Activated CD4-positive, alpha-beta T cell treated with anti-CD3 and anti-CD28 coated beads, Interleukin-2, Interleukin-4, amounts not matched to agents 100 ng/mL and 50 ng/mL, durations not matched to agents 16 hours and 8 hours (primary cell): ENCODE results near the gene SRP14.
"Not testable (repeated sequence)": the region's sequence is repeated elsewhere in the genome, so short reads cannot be mapped to it uniquely, and the experiment has no call there.

Experiments used
- DNase-seq: peaks from one replicate; pipeline ENCODE4 v3.0.0-alpha.2; 2020; ENCODE audit warnings: low spot score

The SRP14 gene, protein sequence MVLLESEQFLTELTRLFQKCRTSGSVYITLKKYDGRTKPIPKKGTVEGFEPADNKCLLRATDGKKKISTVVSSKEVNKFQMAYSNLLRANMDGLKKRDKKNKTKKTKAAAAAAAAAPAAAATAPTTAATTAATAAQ

DNA sequence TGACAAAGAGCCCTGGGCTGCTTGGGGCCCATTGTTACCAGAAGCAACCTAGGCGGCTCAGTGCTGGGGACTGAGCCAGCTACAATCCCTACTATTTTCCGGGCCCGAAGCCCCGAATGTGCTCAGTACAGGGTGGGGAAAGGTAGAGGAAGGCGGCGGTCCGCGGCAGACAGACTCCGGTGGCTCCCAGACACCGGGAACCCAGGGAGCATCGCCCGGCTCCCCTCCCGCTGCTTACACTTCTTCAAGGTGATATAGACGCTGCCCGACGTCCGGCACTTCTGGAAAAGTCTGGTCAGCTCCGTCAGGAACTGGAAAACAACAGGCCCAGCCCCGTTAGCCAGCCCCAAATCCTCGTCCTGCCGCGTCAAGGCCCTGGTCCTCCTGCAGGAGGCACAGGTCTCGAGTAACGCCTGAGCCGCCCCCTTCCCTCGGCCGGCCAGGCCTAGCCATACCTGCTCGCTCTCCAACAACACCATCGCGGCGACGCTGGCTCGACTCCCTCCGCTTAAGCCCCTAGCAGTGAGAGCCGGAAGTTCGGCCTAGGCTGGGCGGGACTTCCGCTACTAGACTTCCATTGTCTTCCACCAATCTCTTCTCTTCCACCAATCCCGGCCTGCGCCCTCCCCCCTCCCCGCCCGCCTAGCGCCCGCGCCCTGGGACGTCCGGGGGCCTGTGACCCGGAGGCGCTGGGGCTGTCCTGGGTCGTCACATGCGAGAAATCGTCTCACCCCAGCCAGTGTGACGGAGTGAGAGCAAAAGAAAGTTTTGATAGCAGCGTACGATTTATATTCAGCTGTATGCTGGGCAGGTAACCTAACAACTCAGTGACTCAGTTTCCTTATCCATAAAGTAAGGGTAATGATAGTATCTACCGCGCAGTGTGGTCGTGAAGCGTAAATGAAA is at the start of gene SRP14:
Gene SRP14, minus strand, starts transcription at position 544 of the 906 bp plus-strand sequence. Its CDS starts 65 bp downstream, at position 479.
- DNase-seq, result peak; percentile 96

GRCh38 chr15:40087991-40088928 is 49.3 kb upstream of the SRP14 start:
- no peak for DNase-seq

GRCh38 chr15:40087068-40087810 is 48.3 kb upstream of the SRP14 start:
- DNase-seq, result no peak

DNA sequence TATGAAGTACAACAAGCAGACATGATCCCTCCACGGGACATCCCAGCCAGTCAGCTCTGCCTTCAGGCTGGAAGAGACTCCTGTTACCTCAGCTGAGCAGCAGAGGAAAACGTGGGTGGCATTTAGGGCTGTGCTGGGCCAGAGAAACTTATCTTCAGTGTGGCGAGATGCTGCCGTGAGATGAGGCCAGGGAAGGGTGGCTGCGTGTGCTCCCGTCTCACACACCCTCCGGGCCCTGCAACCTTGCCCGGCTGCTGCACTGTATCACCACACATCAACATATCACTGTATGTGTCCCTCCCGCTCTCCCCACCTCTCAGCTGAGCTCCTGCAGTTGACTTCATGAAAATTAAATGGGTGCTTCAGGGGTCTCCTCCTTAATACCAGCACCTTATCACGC is 46.3 kb upstream of the SRP14 start:
- no peak for DNase-seq

GRCh38 chr15:40084650-40085049 is 45.7 kb upstream of the SRP14 start:
- no peak for DNase-seq

DNA sequence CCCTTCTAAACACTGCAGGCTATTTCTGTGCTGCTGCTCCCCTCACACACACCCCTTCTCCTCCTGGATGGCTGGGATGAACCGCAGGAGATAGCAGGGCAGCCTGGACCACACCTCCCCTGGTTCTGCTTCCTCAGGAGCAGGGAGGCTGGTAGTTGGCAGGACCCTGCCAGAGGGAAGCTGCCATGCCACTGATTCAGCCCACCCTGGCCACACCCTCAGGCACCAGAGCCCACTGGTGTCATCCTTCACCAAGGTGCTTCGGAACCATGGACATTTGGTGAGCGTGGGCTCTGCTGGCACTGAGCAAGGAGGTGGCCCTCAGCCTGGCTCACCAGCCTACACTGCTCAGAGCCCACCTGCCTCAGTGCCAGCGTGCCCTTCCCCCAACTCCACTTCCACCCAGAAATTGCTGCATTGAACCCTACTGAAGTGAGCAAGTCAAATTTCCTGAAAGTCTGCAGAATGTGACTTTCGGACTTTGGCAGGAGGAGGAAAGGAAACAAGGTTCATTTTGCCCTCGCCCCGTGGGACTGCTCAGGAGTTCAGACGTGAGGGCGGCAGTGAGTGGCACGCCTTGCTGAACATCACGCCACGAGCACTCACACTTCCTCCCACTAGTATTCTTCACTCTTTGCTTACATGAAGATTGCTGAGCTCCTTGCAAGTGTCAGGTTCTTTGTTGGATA is 43.4 kb upstream of the SRP14 start:
- no peak for DNase-seq

DNA sequence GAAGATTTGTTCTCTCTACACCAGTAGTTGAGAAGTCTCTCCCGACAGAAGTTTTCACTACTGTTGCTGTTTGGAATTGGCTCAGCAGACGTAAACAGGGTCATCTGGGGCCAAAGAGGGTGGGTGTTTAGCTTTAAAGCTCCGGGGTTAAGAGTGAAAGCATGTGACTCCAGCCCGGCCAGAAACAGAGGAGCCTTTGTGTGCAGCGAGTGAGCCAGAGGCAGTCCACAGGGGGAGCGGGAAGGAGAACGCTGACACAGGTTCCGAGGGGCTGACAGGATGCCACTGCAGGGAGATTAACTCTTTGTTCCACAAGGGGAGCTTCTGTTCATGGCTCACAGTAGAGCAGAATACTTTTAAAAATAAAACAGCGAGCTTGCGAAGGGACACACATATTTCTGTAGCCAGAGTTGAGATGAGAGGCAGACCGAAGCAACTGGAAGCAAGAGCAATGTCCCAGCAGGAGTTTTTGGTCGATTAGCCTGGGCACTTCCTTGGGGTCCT is 42.8 kb upstream of the SRP14 start:
- no peak for DNase-seq

DNA sequence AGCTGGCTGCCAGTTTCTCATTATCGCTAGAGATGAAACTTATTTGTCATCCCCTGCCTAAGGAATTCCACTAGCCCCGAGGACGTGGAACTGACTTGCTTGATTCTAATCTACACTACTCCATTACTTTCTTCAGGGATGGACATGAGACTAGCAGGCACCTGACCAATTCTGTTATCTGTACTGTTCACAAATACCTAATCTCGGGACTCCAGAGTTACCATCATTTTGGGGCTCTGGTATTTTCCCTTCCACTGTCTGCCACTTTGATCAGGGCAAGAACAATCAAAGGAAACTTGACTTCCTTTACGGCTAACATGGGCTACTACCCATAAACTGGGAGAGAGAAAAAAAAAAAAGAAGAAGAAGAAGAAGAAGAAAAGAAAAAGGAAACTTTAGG is 41.9 kb upstream of the SRP14 start:
- no peak for DNase-seq

- DNase-seq, result no peak
Observed at GRCh38 chr15:40080104-40080503, 41.1 kb upstream of the SRP14 start.

DNA sequence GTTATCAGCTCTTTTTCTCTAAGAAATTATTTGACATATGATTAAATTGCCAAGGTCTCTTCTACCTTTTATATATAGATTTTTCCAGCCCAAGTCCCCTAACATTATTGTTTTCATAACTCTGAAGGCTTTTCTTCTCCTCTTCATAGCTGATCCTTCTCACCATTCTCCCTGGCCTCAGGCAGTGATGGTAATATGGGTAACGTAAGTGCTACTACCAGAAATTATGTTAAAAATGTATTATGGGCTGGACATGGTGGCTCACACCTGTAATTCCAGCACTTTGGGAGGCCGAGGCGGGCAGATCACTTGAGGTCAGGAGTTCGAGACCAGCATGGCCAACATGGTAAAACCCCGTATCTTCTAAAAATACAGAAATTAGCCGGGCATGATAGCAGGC is 40.5 kb upstream of the SRP14 start:
- DNase-seq, result no peak

DNA sequence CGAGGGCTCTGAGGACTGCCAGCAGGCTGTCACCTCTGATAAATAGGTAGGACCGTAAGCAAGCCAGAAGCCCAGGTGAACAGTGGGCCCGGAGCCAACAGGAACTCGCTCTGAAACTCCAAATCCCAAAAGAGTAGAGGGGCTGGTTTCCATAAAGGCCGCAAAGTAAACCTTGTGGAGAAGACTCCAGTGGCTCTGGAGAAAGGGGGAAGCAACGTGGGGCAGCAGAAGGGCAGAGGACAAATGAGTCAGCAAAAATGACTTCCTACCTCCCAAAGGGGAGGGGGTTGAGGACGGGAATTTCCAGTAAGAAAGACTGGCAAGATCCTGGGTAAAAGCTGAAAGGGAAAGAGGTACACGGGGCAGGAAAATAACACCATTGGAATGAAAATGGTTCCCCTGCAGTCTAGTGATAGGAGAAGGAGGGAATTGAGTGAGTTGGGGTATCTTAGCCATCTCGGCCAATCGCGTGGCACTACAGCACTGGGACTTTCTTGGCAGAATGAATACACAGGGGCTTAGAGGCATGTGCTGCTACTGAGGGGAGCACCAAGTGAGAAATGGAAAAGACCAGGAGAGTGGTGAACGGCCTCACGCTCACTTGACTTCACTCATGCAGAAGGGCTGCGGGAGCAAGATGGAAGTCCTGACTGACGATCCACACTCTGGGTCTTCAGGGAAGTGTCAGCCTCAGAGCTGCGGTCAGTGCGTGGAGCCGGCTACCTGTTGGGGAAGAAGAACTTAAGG is 36.5 kb upstream of the SRP14 start:
- DNase-seq, result no peak

DNA sequence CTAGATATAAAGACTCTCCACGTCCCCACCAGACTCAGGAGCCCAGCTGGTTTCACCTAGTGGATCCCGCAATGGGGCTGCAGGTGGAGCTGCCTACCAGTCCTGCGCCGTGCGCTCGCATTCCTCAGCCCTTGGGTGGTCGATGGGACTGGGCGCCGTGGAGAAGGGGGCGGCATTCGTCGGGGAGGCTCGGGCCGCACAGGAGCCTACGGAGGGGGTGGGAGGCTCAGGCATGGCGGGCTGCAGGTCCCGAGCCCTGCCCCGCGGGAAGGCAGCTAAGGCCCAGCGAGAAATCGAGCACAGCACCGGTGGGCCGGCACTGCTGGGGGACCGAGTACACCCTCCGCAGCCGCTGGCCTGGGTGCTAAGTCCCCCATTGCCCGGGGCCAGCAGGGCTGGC is 35.7 kb upstream of the SRP14 start:
- not testable (repeated sequence) for DNase-seq

- peak; percentile 43 for DNase-seq
Observed at GRCh38 chr15:40073716-40074490, 34.9 kb upstream of the SRP14 start.

- no peak for DNase-seq
Observed at GRCh38 chr15:40072216-40072990, 33.4 kb upstream of the SRP14 start.

- no peak for DNase-seq
Observed at GRCh38 chr15:40070608-40071218, 31.7 kb upstream of the SRP14 start.

- no peak for DNase-seq
Observed at GRCh38 chr15:40070166-40070557, 31.2 kb upstream of the SRP14 start.

DNA sequence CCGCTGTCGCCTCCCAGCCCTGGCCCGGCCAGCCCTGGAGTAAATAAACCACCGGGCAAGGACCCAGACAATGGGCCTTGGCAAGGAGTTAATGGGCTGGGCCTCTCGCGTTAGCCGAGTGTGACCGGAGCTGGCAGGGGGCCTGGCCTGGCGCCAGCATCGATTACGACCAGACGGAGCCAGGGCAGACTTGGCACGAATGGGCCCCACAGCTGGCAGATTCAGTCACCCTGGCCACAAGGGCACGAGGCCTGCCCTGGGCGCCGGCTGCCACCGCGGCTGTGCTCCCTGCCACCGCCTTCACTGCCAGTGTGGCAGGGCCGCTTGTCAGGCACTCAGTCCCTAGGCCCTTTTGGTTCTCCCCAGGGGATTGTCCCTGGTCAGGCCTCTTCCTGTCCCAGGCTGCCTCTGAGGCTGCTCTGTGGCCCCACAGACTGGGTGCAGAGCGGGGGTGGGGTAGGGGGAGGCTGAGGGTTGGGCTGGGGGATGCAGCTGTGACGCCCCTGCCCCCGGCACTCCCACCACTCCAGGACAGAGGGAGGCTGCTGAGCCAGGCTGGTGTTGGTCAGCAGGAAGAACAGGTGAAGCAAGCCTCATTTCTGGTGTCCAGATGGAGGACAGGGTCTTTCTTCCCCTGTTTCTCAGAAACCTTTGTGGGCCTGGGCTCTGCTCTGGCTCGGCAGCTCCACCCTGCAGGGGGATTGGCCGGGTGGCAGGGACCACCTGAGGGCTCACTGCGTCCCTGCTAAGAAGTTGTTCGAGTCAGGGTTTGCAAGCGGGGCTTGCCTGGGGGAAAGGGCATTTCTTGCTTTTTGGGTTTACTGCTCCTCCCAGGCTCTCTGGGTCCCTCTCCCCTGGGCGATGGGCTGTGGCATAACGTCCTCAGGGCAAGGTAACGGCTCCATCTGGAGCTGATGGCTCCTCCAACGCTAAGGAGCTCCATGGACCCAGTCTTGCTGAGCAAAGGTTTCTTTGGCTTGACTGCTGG is 30.5 kb upstream of the SRP14 start:
- DNase-seq, result no peak
